GM18909 (cell line): ENCODE data around the gene GTF3C1.
"Not testable (repeated sequence)": the region's sequence is repeated elsewhere in the genome, so short reads cannot be mapped to it uniquely, and the experiment has no call there.

Experiments
- ATAC-seq: cut with Tn5 transposase; IDR thresholded peaks from one replicate; pipeline ENCODE4 v1.9.1; 2021; ENCODE audit warnings: mild to moderate bottlenecking; ENCODE audit not compliant: unreplicated experiment, poor library complexity

Gene GTF3C1

GRCh38 chr16:27465483-27465879, 84.2 kb downstream of the GTF3C1 start:
- ATAC-seq, result no peak

GRCh38 chr16:27464626-27465482, 84.9 kb downstream of the GTF3C1 start:
- no peak for ATAC-seq

- no peak for ATAC-seq
These were observed 85.7 kb downstream of the GTF3C1 start for GRCh38 chr16:27463741-27464591.

DNA sequence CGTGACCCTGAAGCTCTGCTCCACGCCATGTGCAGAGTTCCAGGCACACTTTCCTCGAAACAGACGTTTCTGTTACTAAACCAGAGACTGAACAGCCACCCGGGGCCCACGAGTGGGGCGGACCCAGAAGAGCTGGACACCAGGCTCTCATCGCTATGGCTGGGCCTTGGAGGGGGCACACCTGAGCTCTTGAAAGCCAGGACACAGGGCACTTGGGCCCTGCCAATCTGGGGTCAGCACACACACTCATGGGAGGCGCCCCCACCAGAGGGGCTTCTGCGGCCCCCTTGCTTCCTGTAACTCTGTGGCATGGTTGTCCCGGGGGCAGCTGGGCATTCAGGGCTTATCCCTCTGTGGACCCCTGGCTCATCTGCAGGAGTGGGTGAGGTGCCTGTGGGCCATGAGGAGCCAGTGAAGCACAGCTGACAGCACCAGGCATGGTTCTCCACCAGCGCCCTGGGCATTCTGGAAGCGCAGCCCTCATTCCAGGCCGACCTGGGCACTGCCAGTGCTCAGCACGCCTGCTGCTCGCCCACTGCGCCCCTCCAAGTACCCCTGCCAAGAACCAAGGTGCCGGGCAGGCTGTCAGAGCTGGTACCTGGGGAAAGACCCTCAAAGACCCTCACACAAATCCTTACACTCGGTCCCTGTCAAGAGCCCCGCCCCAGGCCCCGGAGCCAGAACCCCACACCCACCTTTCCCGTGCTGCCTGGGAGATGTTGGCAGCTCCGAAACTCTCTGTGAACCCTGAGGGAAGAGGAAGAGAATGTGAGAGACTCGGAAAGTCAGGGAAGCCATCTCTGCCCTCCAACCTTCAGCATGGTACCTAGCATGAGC, 86.6 kb downstream of the GTF3C1 start:
- ATAC-seq, result no peak

DNA sequence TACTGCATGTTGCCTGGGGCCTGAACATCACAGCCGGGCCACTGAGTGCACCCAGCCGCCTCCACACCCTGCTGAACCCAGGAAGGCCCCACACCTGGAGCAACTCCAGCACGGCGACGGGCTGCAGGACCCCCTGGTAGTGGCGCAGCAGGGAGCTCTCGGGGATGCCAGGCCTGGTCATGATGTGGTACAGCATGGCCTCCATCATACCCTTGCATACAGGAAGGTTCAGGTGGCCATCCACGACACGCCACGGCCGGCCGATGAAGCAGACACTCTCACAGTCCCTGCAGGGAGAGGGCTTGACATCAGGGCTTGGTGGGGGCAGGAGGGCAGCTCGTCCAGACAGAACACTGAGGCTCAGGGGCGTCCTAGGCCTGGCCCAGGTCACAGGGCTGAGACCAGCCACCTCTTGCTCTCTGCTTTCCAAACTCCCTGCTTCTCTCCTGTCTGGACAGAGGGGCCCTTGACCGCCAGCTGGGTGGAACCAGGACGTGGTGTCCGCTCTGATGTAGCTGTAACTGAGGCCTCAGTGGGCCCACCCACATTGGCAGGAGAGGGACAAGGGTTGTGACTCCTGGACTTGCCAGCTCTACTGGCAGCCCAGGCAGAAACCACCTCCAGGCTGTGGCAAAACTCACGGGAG, 87.4 kb downstream of the GTF3C1 start:
- ATAC-seq, result no peak

GRCh38 chr16:27461483-27462171, 88.1 kb downstream of the GTF3C1 start:
- no peak for ATAC-seq

GRCh38 chr16:27460663-27461482, 88.8 kb downstream of the GTF3C1 start:
- ATAC-seq, result no peak

DNA sequence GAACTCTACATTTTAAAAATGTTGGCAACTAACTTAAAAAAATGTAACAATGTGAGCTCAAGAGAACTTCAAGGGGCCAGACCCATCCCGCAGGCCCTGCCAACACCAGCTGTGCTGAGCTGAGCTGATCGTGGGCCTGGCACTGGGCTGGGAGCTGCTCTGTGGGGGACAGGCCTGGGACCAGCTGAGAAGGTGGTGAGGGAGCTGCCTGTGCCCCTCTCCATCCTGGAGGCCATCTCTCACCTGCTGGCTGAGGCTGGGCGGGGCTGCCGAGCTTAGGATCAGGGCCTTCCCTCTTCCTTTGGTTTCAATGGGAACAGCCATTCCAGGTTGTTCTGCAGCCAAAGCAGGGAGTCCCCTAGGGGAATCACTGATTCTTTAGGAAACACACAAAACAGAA, 89.5 kb downstream of the GTF3C1 start:
- ATAC-seq, result no peak

- ATAC-seq, result no peak
These were observed 90.6 kb downstream of the GTF3C1 start for GRCh38 chr16:27458987-27459688.

DNA sequence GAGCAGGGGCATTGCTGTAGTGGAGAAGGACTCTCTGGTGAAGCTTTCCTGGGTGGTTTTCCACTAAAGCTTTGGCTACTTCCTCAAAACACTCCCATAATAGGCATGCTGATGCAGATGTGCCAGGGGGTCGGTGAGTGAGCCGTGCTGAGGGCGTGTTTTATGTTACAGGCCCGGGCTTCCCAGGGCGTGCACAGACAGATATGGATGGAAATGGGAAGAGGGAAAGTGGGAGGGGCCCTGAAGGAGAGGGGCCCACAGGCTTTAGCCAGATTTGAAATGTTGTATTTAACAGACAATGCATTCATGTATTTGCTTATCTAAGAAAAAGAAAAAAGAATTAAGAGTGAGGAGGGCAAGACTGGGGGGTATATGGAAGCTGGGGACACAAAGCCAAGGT, 91.5 kb downstream of the GTF3C1 start:
- ATAC-seq, result no peak

DNA sequence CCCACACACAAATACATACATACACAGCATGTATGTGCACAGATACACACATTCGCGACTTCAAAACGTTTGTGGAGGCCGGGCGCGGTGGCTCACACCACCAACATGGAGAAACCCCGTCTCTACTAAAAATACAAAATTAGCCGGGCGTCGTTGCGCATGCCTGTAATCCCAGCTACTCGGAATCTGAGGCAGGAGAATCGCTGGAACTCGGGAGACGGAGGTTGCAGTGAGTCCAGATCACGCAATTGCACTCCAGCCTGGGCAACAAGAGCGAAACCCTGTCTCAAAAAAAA, 92.2 kb downstream of the GTF3C1 start:
- ATAC-seq, result not testable (repeated sequence)

- ATAC-seq, result no peak
These were observed 94.0 kb downstream of the GTF3C1 start for GRCh38 chr16:27455700-27456099.

GRCh38 chr16:27453494-27453825, 96.3 kb downstream of the GTF3C1 start:
- ATAC-seq, result no peak

- ATAC-seq, result no peak
These were observed 96.9 kb downstream of the GTF3C1 start for GRCh38 chr16:27452569-27453493.

DNA sequence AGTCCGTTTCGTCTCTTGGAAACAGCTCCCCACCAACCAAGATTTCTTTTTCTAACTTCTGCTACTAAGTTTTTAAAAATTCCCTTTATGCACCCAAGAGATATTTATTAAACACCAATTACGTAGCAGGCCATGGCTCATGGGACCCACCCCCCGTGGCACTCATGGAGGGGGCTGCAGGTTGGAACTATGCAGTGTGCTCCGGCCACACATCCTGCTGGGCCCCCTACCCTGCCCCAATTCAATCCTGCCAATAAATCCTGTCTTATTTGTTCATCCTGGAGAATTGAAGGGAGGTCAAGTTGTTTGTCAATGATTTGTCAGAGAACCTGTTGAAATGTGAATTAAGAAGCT, 99.5 kb downstream of the GTF3C1 start:
- ATAC-seq, result peak; percentile 21

DNA sequence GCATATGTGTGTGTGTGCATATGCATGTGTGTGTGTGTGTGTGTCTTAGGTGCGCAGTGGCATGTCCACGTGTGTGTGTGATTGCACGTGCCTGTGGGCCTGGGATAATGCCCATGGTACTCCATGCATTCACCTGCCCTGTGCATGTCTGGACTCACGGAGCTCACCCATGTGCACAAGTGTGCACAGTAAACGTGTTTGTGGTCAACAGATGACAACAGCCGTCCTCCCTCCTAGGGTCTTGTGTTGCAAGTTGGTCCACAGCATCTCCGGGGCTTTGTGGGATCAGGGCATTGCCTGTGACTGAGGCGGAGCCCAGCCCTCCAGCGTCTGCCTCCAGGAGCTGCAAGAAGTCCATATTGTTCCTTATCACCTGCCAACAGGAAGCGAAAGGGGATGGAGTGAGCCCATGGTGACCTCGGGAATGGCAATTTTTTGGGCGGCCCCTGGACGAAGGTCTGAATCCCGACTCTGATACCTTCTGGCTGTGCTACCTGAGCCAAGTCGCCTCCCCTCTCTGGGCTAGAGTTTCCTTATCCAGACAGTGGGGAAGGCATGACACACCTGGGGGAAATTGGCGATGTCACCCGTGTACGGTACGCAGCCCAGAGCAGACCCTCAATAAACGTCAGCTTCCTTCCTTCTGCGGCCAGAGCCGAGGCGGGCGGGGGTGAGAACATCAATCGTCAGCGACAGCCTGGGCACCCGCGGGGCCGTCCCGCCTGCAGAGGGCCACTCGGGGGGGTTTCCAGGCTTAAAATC, 100.1 kb downstream of the GTF3C1 start:
- ATAC-seq, result peak; percentile 53
